ENCODE measurements around the gene PGS1.
"Not testable (repeated sequence)": the region's sequence is repeated elsewhere in the genome, so short reads cannot be mapped to it uniquely, and the experiment has no call there.

PGS1 gene

GRCh38 chr17:78378225-78379130, at the start of gene PGS1:
Gene PGS1, plus strand, starts transcription at chr17:78378649. Its CDS starts 17 bp downstream, at chr17:78378666.
- H3K4me3 ChIP-seq (ENCODE audit: low read depth in 1 of 2, low read length in 2 of 2): peak within 1 kb of the TSS; percentile 90 to 91
- no peaks in the 10 kb centered on the region for H3K9me3 ChIP-seq (ENCODE audit: low read length)
- H3K27me3 ChIP-seq (ENCODE audit: control insufficient read depth in 1 of 2, insufficient read depth in 2 of 2, low read length in 2 of 2): no peaks in the 10 kb centered on the region
- H3K9ac ChIP-seq (ENCODE audit: low read length): peak within 1 kb of the TSS; percentile 70
- peak within 1 kb of the TSS; percentile 96 for H3K27ac ChIP-seq (ENCODE audit: low read depth, low read length)
- H3K36me3 ChIP-seq (ENCODE audit: insufficient read depth, low read length): no peaks in the 10 kb centered on the region
- H3K4me1 ChIP-seq (ENCODE audit: insufficient read depth, low read length): peaks cover 19% of the 10 kb centered on the region

DNA sequence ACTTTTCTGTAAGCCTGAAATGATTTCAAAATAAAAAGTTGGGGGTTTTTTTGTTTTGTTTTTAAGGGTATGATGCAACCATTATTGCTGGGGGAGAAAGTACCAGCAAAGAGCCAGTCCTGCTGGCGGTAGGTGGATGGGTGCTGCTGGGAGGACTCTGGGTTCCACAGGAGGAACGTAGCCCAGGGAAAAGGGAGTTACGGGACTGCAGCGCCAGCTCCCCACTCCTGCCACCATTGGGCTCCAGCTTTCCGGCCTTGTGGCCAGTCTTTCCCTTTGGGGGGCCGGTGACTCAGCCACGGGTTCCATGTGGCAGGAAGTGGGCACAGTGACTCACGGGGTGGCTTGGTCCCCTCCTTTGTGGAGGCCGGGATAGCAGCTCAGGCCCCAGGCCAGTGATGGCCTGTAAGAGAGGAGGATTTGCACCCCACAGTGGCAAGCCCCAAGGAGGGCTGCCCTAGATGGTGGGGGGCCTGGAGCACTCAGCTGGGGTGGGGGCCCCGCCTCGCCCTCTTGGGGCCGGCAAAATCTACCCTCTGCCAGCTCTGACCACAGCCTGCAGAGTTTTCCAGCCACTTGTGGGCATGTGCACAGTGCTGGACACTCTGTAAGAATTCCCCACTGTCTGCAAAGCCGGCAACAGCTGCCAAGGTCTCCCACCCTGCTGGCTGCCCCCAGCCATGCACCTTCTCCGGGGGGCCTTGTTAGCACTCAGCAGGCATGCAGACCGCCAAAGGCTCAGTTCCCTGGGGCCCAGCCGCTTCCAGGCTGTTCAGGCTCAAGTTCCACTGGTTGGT, 49.0 kb upstream of the PGS1 start:
- Histone ChIP-seq H3K36me3 (ENCODE audit: insufficient read depth, low read length) (no peaks in the 10 kb centered on the region), H3K4me3 (ENCODE audit: low read depth in 1 of 2, low read length in 2 of 2) (no peak overlapping the region), H3K4me1 (ENCODE audit: insufficient read depth, low read length) (peaks cover 21% of the 10 kb centered on the region), H3K27ac (ENCODE audit: low read depth, low read length) (no peak overlapping the region), H3K27me3 (ENCODE audit: control insufficient read depth in 1 of 2, insufficient read depth in 2 of 2, low read length in 2 of 2) (no peaks in the 10 kb centered on the region), H3K9ac (ENCODE audit: low read length) (no peak overlapping the region), H3K9me3 (ENCODE audit: low read length) (no peaks in the 10 kb centered on the region)

GRCh38 chr17:78330570-78331224, 47.8 kb upstream of the PGS1 start:
- H3K27ac ChIP-seq (ENCODE audit: low read depth, low read length): peak overlapping the region; percentile 13
- no peak overlapping the region for H3K9ac ChIP-seq (ENCODE audit: low read length)

GRCh38 chr17:78331355-78331754, 47.1 kb upstream of the PGS1 start:
- not testable (repeated sequence) for H3K27ac ChIP-seq (ENCODE audit: low read depth, low read length); H3K27me3 ChIP-seq (ENCODE audit: control insufficient read depth in 1 of 2, insufficient read depth in 2 of 2, low read length in 2 of 2); H3K36me3 ChIP-seq (ENCODE audit: insufficient read depth, low read length); H3K9ac ChIP-seq (ENCODE audit: low read length); H3K4me1 ChIP-seq (ENCODE audit: insufficient read depth, low read length); H3K4me3 ChIP-seq (ENCODE audit: low read depth in 1 of 2, low read length in 2 of 2); H3K9me3 ChIP-seq (ENCODE audit: low read length)

More at GRCh38 chr17:78330570-78331224, 47.8 kb upstream of the PGS1 start:
- Histone ChIP-seq H3K36me3 (ENCODE audit: insufficient read depth, low read length) (no peaks in the 10 kb centered on the region), H3K9me3 (ENCODE audit: low read length) (no peaks in the 10 kb centered on the region), H3K4me1 (ENCODE audit: insufficient read depth, low read length) (peaks cover 9% of the 10 kb centered on the region), H3K4me3 (ENCODE audit: low read depth in 1 of 2, low read length in 2 of 2) (no peak overlapping the region), H3K27me3 (ENCODE audit: control insufficient read depth in 1 of 2, insufficient read depth in 2 of 2, low read length in 2 of 2) (no peaks in the 10 kb centered on the region)

DNA sequence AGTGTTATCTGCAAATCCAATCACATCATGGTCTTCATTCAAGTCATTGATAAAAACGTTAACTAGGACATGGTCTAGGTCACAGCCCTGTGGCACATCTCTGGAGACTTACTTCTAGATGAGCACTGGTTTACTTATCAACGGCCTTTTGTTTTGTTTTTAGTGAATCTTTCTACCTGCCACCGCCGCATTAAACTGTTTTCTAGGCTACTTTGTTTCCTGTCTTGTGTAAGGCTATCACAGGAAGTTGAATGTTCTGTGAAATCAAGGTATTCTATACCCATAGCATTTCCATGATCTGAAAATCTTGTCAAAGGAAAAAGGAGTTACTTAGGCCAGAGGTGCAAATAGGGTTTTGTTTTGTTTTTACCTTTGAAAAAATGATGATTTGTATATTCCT, 45.5 kb upstream of the PGS1 start:
- H3K27me3 ChIP-seq (ENCODE audit: control insufficient read depth in 1 of 2, insufficient read depth in 2 of 2, low read length in 2 of 2): no peaks in the 10 kb centered on the region
- no peak overlapping the region for H3K27ac ChIP-seq (ENCODE audit: low read depth, low read length)
- peaks cover 8% of the 10 kb centered on the region for H3K4me1 ChIP-seq (ENCODE audit: insufficient read depth, low read length)
- H3K9ac ChIP-seq (ENCODE audit: low read length): no peak overlapping the region
- no peak overlapping the region for H3K4me3 ChIP-seq (ENCODE audit: low read depth in 1 of 2, low read length in 2 of 2)
- no peaks in the 10 kb centered on the region for H3K36me3 ChIP-seq (ENCODE audit: insufficient read depth, low read length)
- H3K9me3 ChIP-seq (ENCODE audit: low read length): no peaks in the 10 kb centered on the region

GRCh38 chr17:78335209-78335608, 43.2 kb upstream of the PGS1 start:
- H3K4me1 ChIP-seq (ENCODE audit: insufficient read depth, low read length): peaks cover 8% of the 10 kb centered on the region
- H3K9me3 ChIP-seq (ENCODE audit: low read length): no peaks in the 10 kb centered on the region
- no peaks in the 10 kb centered on the region for H3K27me3 ChIP-seq (ENCODE audit: control insufficient read depth in 1 of 2, insufficient read depth in 2 of 2, low read length in 2 of 2)
- no peaks in the 10 kb centered on the region for H3K36me3 ChIP-seq (ENCODE audit: insufficient read depth, low read length)
- H3K4me3 ChIP-seq (ENCODE audit: low read depth in 1 of 2, low read length in 2 of 2): no peak overlapping the region
- H3K9ac ChIP-seq (ENCODE audit: low read length): no peak overlapping the region
- H3K27ac ChIP-seq (ENCODE audit: low read depth, low read length): no peak overlapping the region

DNA sequence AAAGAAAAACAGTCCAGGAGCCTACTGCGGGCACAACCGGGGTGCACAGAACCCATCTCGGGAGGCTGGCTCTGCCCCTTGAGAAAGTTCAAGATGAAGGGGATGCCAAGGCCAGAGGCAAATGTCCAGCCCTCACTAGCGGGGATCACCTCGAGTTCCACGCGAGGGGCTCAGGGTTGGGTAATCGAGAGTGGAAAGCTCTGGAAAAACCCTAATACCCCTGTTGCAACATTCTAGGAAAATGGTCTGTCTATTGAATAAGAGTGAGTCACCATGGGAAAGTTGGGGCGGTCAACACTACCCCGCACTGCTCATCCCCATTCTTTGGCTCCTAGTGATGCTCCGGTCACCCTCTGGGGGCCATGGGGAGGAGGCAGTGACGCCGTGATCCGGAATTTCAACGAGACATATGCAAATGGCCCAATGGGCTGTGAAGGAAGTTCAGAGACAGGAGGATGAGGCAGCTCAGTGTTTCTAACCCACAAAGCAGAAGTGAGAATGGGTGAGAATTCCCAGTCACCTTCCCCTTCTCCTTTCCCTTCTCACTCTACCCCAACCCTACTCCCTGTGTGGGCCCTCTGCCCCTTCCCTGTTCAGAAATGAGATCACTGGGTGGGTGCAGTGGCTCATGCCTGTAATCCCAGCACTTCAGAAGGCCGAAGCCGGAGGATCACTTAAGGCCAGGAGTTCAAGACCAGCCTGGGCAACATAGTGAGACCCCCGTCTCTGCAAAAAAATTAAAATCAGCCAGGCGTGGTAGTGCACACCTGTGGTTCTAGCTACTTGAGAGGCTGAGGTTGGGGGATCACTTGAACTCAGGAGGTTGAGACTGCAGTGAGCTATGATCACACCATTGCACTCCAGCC, 41.0 kb upstream of the PGS1 start:
- Histone ChIP-seq H3K9ac (ENCODE audit: low read length) (no peak overlapping the region), H3K4me1 (ENCODE audit: insufficient read depth, low read length) (peaks cover 4% of the 10 kb centered on the region), H3K27me3 (ENCODE audit: control insufficient read depth in 1 of 2, insufficient read depth in 2 of 2, low read length in 2 of 2) (no peaks in the 10 kb centered on the region), H3K27ac (ENCODE audit: low read depth, low read length) (no peak overlapping the region), H3K4me3 (ENCODE audit: low read depth in 1 of 2, low read length in 2 of 2) (no peak overlapping the region), H3K36me3 (ENCODE audit: insufficient read depth, low read length) (no peaks in the 10 kb centered on the region), H3K9me3 (ENCODE audit: low read length) (no peaks in the 10 kb centered on the region)

DNA sequence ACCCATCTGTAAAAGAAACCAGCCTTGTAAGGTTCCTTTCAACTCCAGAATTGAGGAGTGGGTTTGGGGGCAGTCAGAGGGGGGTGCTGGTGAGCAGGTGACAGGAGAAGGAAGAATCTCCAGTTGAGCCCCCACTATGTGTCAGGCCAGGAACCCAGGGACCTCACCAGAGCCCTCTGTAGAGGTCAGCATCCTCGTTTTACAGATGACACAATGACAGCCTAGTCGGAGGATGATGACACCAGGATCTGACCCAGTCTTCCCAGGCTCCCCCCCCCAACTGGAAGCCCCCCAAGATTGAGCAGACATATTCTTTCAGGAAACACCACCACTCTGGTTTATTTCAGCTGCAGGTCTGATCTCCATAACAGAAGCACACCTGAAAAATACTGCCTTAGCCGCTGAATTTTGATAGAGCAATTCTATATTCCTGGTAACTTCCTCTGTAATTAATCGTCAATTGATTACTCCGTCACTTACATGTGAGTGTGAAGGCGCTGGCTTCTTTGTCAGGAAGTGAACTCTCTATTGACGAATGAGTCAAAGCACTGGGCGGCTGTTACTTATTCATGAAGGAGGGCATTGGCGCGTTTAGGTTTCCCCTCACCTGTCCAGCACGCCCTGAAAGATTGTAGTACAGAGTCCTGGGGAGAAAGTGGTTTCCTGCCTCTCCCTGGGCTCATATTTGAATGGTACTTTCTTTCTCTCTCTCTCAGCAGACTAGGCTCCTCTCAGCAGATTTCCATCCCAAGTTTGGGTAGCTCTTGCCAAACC, 39.8 kb upstream of the PGS1 start:
- H3K27ac ChIP-seq (ENCODE audit: low read depth, low read length): no peak overlapping the region
- peaks cover 15% of the 10 kb centered on the region for H3K4me1 ChIP-seq (ENCODE audit: insufficient read depth, low read length)
- H3K4me3 ChIP-seq (ENCODE audit: low read depth in 1 of 2, low read length in 2 of 2): no peak overlapping the region

GRCh38 chr17:78340183-78340955, 38.1 kb upstream of the PGS1 start:
- H3K27me3 ChIP-seq (ENCODE audit: control insufficient read depth in 1 of 2, insufficient read depth in 2 of 2, low read length in 2 of 2): no peaks in the 10 kb centered on the region
- H3K9ac ChIP-seq (ENCODE audit: low read length): no peak overlapping the region
- H3K4me3 ChIP-seq (ENCODE audit: low read depth in 1 of 2, low read length in 2 of 2): no peak overlapping the region
- H3K9me3 ChIP-seq (ENCODE audit: low read length): no peaks in the 10 kb centered on the region
- no peak overlapping the region for H3K27ac ChIP-seq (ENCODE audit: low read depth, low read length)
- H3K4me1 ChIP-seq (ENCODE audit: insufficient read depth, low read length): peaks cover 26% of the 10 kb centered on the region
- no peaks in the 10 kb centered on the region for H3K36me3 ChIP-seq (ENCODE audit: insufficient read depth, low read length)

More for the DNA sequence above, 39.8 kb upstream of the PGS1 start:
- Histone ChIP-seq H3K9me3 (ENCODE audit: low read length) (no peaks in the 10 kb centered on the region), H3K9ac (ENCODE audit: low read length) (no peak overlapping the region), H3K27me3 (ENCODE audit: control insufficient read depth in 1 of 2, insufficient read depth in 2 of 2, low read length in 2 of 2) (no peaks in the 10 kb centered on the region), H3K36me3 (ENCODE audit: insufficient read depth, low read length) (no peaks in the 10 kb centered on the region)
